Stomach (tissue), 9 donors: ENCODE measurements around the gene RPL37A. TPM values are rescaled to one million over a fixed set of nuclear protein-coding genes. Genes with fewer than 3 reads are reported as not detected.
A peak's percentile ranks its signal among the peaks of the same experiment; 100 is the strongest.

Experiments
- DNase-seq, 2 donors: peaks; one replicate each; pipeline versions ENCODE4 v3.0.0 to v3.0.0-alpha.2; 2013 to 2019
- H3K27ac ChIP-seq, 5 donors: fragments of 200-600 bp in 4 of 5; sonication (generic) in 4 of 5; one replicate each; pipeline ENCODE4 v1.5.1; 2013 to 2019; ENCODE audit warnings: mild to moderate bottlenecking in 1 of 5, moderate library complexity in 1 of 5
- H3K27me3 ChIP-seq, 3 donors: fragments of 200-600 bp; sonication (generic); one replicate each; pipeline ENCODE4 v1.5.1; 2017 to 2019; ENCODE audit warnings: mixed run types in 1 of 3
- H3K36me3 ChIP-seq, 4 donors: fragments of 200-600 bp; sonication (generic); 1 replicate in 3 of 4; 2 replicates in 1 of 4; pipeline ENCODE4 v1.5.1; 2016 to 2019
- H3K4me1 ChIP-seq, 4 donors: fragments of 200-600 bp; sonication (generic); one replicate each; pipeline ENCODE4 v1.5.1; 2016 to 2019
- H3K4me3 ChIP-seq, 4 donors: fragments of 200-600 bp; sonication (generic) in 3 of 4; one replicate each; pipeline ENCODE4 v1.5.1; 2016 to 2019; ENCODE audit warnings: mild to moderate bottlenecking in 1 of 4
- H3K9me3 ChIP-seq, 4 donors: fragments of 200-600 bp; sonication (generic); one replicate each; pipeline ENCODE4 v1.5.1; 2016 to 2019
- CTCF ChIP-seq, 7 experiments: fragments of 450-650 bp in 4 of 7; fragments of 200-600 bp in 3 of 7; sonication (generic) in 3 of 7; IDR thresholded peaks; one replicate each; pipeline ENCODE4 v1.5.1; 2016 to 2019; ENCODE audit warnings: antibody characterized with exemption in 7 of 7, control low read depth in 2 of 7, mild to moderate bottlenecking in 1 of 7
- EP300 ChIP-seq: sonication (generic); formaldehyde crosslinking; IDR thresholded peaks from one replicate; pipeline ENCODE4 v1.6.1; 2017; ENCODE audit warnings: antibody characterized with exemption
- POLR2A ChIP-seq, 4 donors: fragments of 450-650 bp; IDR thresholded peaks; one replicate each; pipeline ENCODE4 v1.6.1; 2016; ENCODE audit warnings: antibody characterized with exemption in 4 of 4, control low read depth in 2 of 4, mild to moderate bottlenecking in 1 of 4, moderate library complexity in 1 of 4
- POLR2AphosphoS5 ChIP-seq, 3 donors: sonication (generic); formaldehyde crosslinking; IDR thresholded peaks; one replicate each; pipeline ENCODE4 v1.6.1; 2016; ENCODE audit warnings: antibody characterized with exemption in 3 of 3
- WGBS, 5 donors: extraction: QIAGEN DNeasy Blood & Tissue Kit in 3 of 5; methylation state at CpG; one replicate each; pipeline versions ENCODE4 v1.1.5 to v1.1.7; 2013 to 2018; 5-methylcytosine and 5-hydroxymethylcytosine counted together
- intact Hi-C: fragments of 100-400 bp; cut with DNase I; formaldehyde crosslinking; loops from one replicate; pipeline ENCODE4 v1.15.1; 2023; ENCODE audit warnings: low total_unique reads
- polyA plus RNA-seq, 3 donors: library from polyadenylated mRNA; stranded (reverse); fragments of 200-250 nt; gene quantifications; one replicate each; pipeline ENCODE4 v1.2.3, GENCODE V29; 2013
- total RNA-seq, 5 donors: library from RNA; depleted of rRNA; stranded (reverse); fragments of >200 nt; gene quantifications; one replicate each; pipeline versions ENCODE4 v1.1.0 to v1.2.3, GENCODE V29; 2014 to 2016
- donor health status: healthy with polysubstance abuse.
- donor health status: Bipolar disorder and iron deficiency.
- donor health status: healthy.

RPL37A gene
- total and polyA plus RNA-seq, 8 donors: 115 to 5,853 (median 2,284) TPM

GRCh38 chr2:216539791-216540241, 41.2 kb downstream of the RPL37A start:
- Histone ChIP-seq H3K27ac (peak overlapping the region; percentile 54 to 74 (median 58)), H3K4me1 (peaks cover 14 to 52% (median 34%) of the 10 kb centered on the region in 4 donors), H3K36me3 (no peaks in the 10 kb centered on the region), H3K4me3 (no peak overlapping the region), H3K9me3 (no peaks in the 10 kb centered on the region), H3K27me3 (no peaks in the 10 kb centered on the region)
- intact Hi-C loops: no loop called here
- 23 to 37% (median 35%) methylated on average over 4 of the region's 4 CpGs for WGBS, 5 donors
- no peak for TF ChIP-seq POLR2A (IDR thresholded peaks at IDR 0.05)
- peak in 2 of 3 donors; percentile 35 to 66 for TF ChIP-seq POLR2AphosphoS5 (IDR thresholded peaks at IDR 0.05)
- peak; percentile 79 to 90 for DNase-seq

- DNase-seq: peak in 1 of 2 donors; percentile 65
Measured at GRCh38 chr2:216540920-216541319, 42.3 kb downstream of the RPL37A start.

GRCh38 chr2:216541505-216541904, 42.9 kb downstream of the RPL37A start:
- H3K9me3 ChIP-seq: no peaks in the 10 kb centered on the region
- intact Hi-C loops: no loop called here
- H3K27me3 ChIP-seq: no peaks in the 10 kb centered on the region
- H3K4me1 ChIP-seq: peaks cover 0 to 38% (median 25%) of the 10 kb centered on the region in 4 donors
- no peak for DNase-seq
- TF ChIP-seq CTCF (IDR thresholded peaks at IDR 0.05) (no peak), POLR2A (IDR thresholded peaks at IDR 0.05) (no peak), POLR2AphosphoS5 (IDR thresholded peaks at IDR 0.05) (no peak), EP300 (no peak)
- 48 to 58% (median 50%) methylated on average over 3 of the region's 3 CpGs for WGBS, 5 donors
- H3K4me3 ChIP-seq: no peak overlapping the region
- peak overlapping the region in 1 of 5 donors; percentile 58 for H3K27ac ChIP-seq
- H3K36me3 ChIP-seq: no peaks in the 10 kb centered on the region

More at GRCh38 chr2:216540920-216541319, 42.3 kb downstream of the RPL37A start:
- intact Hi-C loops: no loop called here
- peak overlapping the region in 2 of 5 donors; percentile 58 to 60 for H3K27ac ChIP-seq
- no peak overlapping the region for H3K4me3 ChIP-seq
- peaks cover 5 to 42% (median 29%) of the 10 kb centered on the region in 4 donors for H3K4me1 ChIP-seq
- H3K9me3 ChIP-seq: no peaks in the 10 kb centered on the region
- no peaks in the 10 kb centered on the region for H3K27me3 ChIP-seq
- no peaks in the 10 kb centered on the region for H3K36me3 ChIP-seq
- 72 to 90% (median 85%) methylated on average over 6 of the region's 6 CpGs for WGBS, 5 donors
- no peak for TF ChIP-seq CTCF (IDR thresholded peaks at IDR 0.05)
- TF ChIP-seq POLR2A (IDR thresholded peaks at IDR 0.05): no peak
- TF ChIP-seq EP300: no peak

- no peak for DNase-seq
- intact Hi-C loops: no loop called here
- TF ChIP-seq CTCF (IDR thresholded peaks at IDR 0.05) (no peak), EP300 (no peak), POLR2AphosphoS5 (IDR thresholded peaks at IDR 0.05) (no peak), POLR2A (IDR thresholded peaks at IDR 0.05) (no peak)
- Histone ChIP-seq H3K4me1 (peaks cover 0 to 45% (median 13%) of the 10 kb centered on the region in 4 donors), H3K9me3 (no peaks in the 10 kb centered on the region), H3K27me3 (no peaks in the 10 kb centered on the region), H3K27ac (peak overlapping the region in 1 of 5 donors; percentile 32), H3K4me3 (no peak overlapping the region), H3K36me3 (no peaks in the 10 kb centered on the region)
- WGBS, 5 donors: 75 to 83% (median 79%) methylated on average over 4 of the region's 4 CpGs
Measured at GRCh38 chr2:216545359-216545758, 46.7 kb downstream of the RPL37A start.

- no peaks in the 10 kb centered on the region for H3K9me3 ChIP-seq
- peaks cover 0 to 45% (median 15%) of the 10 kb centered on the region in 4 donors for H3K4me1 ChIP-seq
- no peak for TF ChIP-seq CTCF (IDR thresholded peaks at IDR 0.05)
- no peak for TF ChIP-seq POLR2AphosphoS5 (IDR thresholded peaks at IDR 0.05)
- TF ChIP-seq EP300: no peak
- no peak for TF ChIP-seq POLR2A (IDR thresholded peaks at IDR 0.05)
- no peak overlapping the region for H3K4me3 ChIP-seq
- H3K36me3 ChIP-seq: no peaks in the 10 kb centered on the region
- peak overlapping the region in 2 of 5 donors; percentile 8 to 49 for H3K27ac ChIP-seq
- no peaks in the 10 kb centered on the region for H3K27me3 ChIP-seq
- DNase-seq: no peak
- intact Hi-C loops: no loop called here
- 79 to 94% (median 82%) methylated on average over 3 of the region's 3 CpGs for WGBS, 5 donors
Measured at GRCh38 chr2:216546241-216546640, 47.6 kb downstream of the RPL37A start.
